ENCODE results near the gene CAPN15. TPM values are rescaled to one million over a fixed set of nuclear protein-coding genes. Genes with fewer than 3 reads are reported as not detected.
"Not testable (repeated sequence)": the region's sequence is repeated elsewhere in the genome, so short reads cannot be mapped to it uniquely, and the experiment has no call there.

Gene CAPN15
- 39.0 and 40.7 TPM in 2 replicates for total RNA-seq

GRCh38 chr16:527015-527903, at the start of gene CAPN15:
Gene CAPN15 (plus strand): TSS chr16:527712. CDS start chr16:546839, 19,127 bp downstream.
- peak; percentile 56 for DNase-seq (ENCODE audit: low read depth, low spot score)

- DNase-seq (ENCODE audit: low read depth, low spot score) = not testable (repeated sequence)
Measured at GRCh38 chr16:478287-478686, 49.2 kb upstream of the CAPN15 start.

- no peak for DNase-seq (ENCODE audit: low read depth, low spot score)
Measured at GRCh38 chr16:482468-483185, 44.9 kb upstream of the CAPN15 start.

- DNase-seq (ENCODE audit: low read depth, low spot score) = no peak
Measured at GRCh38 chr16:483341-484075, 44.0 kb upstream of the CAPN15 start.

- DNase-seq (ENCODE audit: low read depth, low spot score) = no peak
Measured at GRCh38 chr16:489606-490005, 37.9 kb upstream of the CAPN15 start.

GRCh38 chr16:490768-491167, 36.7 kb upstream of the CAPN15 start:
- no peak for DNase-seq (ENCODE audit: low read depth, low spot score)

GRCh38 chr16:491220-491919, 36.1 kb upstream of the CAPN15 start:
- DNase-seq (ENCODE audit: low read depth, low spot score) = no peak

- no peak for DNase-seq (ENCODE audit: low read depth, low spot score)
Measured at GRCh38 chr16:492211-492875, 35.2 kb upstream of the CAPN15 start.

- DNase-seq (ENCODE audit: low read depth, low spot score) = not testable (repeated sequence)
Measured at GRCh38 chr16:494676-495075, 32.8 kb upstream of the CAPN15 start.

GRCh38 chr16:495127-495748, 32.3 kb upstream of the CAPN15 start:
- no peak for DNase-seq (ENCODE audit: low read depth, low spot score)

- no peak for DNase-seq (ENCODE audit: low read depth, low spot score)
Measured at GRCh38 chr16:496097-496886, 31.2 kb upstream of the CAPN15 start.

- no peak for DNase-seq (ENCODE audit: low read depth, low spot score)
Measured at GRCh38 chr16:497258-497657, 30.3 kb upstream of the CAPN15 start.

- no peak for DNase-seq (ENCODE audit: low read depth, low spot score)
Measured at GRCh38 chr16:499924-500323, 27.6 kb upstream of the CAPN15 start.

- no peak for DNase-seq (ENCODE audit: low read depth, low spot score)
Measured at GRCh38 chr16:500709-501108, 26.8 kb upstream of the CAPN15 start.

GRCh38 chr16:502179-502943, 25.2 kb upstream of the CAPN15 start:
- no peak for DNase-seq (ENCODE audit: low read depth, low spot score)

GRCh38 chr16:503150-504071, 24.1 kb upstream of the CAPN15 start:
- no peak for DNase-seq (ENCODE audit: low read depth, low spot score)

GRCh38 chr16:505479-506245, 21.9 kb upstream of the CAPN15 start:
- no peak for DNase-seq (ENCODE audit: low read depth, low spot score)

All from pulmonary artery endothelial cell (primary cell).